NCI-H2029 treated with DMSO at 0.1 percent for 48 hours (cell line): ENCODE results near the gene TMEM151B.
"Not testable (repeated sequence)": the region's sequence is repeated elsewhere in the genome, so short reads cannot be mapped to it uniquely, and the experiment has no call there.

ENCODE experiments used
- DNase-seq: peaks from one replicate; lab custom pipeline; 2025; lab: John Stamatoyannopoulos, UW

Gene TMEM151B

GRCh38 chr6:44269921-44270525 lies at the start of gene TMEM151B:
TMEM151B (plus strand) TSS chr6:44270450; CDS start chr6:44270743, 293 bp downstream.
- no peak for DNase-seq

- DNase-seq, result no peak
Measured at GRCh38 chr6:44220913-44221290, 49.3 kb upstream of the TMEM151B start.

GRCh38 chr6:44221291-44221960 lies 48.8 kb upstream of the TMEM151B start:
- peak; percentile 75 for DNase-seq

- DNase-seq, result no peak
Measured at GRCh38 chr6:44221961-44222335, 48.3 kb upstream of the TMEM151B start.

GRCh38 chr6:44222486-44223318 lies 47.5 kb upstream of the TMEM151B start:
- no peak for DNase-seq

- DNase-seq, result no peak
Measured at GRCh38 chr6:44223319-44224028, 46.8 kb upstream of the TMEM151B start, which contains the start of gene SLC29A1. SLC29A1 (plus strand) TSS chr6:44223595; CDS start chr6:44227314, 3,719 bp downstream.

GRCh38 chr6:44224029-44224964 lies 46.0 kb upstream of the TMEM151B start:
- no peak for DNase-seq

GRCh38 chr6:44224965-44225305 lies 45.3 kb upstream of the TMEM151B start:
- no peak for DNase-seq

- no peak for DNase-seq
Measured at GRCh38 chr6:44225579-44226325, 44.5 kb upstream of the TMEM151B start.

- no peak for DNase-seq
Measured at GRCh38 chr6:44226368-44227147, 43.7 kb upstream of the TMEM151B start.

- no peak for DNase-seq
Measured at GRCh38 chr6:44227148-44227793, 43.0 kb upstream of the TMEM151B start.

GRCh38 chr6:44228031-44228430 lies 42.2 kb upstream of the TMEM151B start:
- no peak for DNase-seq

- no peak for DNase-seq
Measured at GRCh38 chr6:44228433-44228832, 41.8 kb upstream of the TMEM151B start.

GRCh38 chr6:44228836-44229235 lies 41.4 kb upstream of the TMEM151B start:
- DNase-seq, result no peak

- DNase-seq, result no peak
Measured at GRCh38 chr6:44229376-44230033, 40.7 kb upstream of the TMEM151B start.

GRCh38 chr6:44230034-44230675 lies 40.1 kb upstream of the TMEM151B start:
- DNase-seq, result no peak

- not testable (repeated sequence) for DNase-seq
Measured at GRCh38 chr6:44231426-44231825, 38.8 kb upstream of the TMEM151B start.
